Adrenal gland (tissue), 5 donors: ENCODE data around the gene ELP1.

Experiments
- POLR2A ChIP-seq, 2 donors: fragments of 450-650 bp; IDR thresholded peaks; one replicate each; pipeline ENCODE4 v1.6.1; 2017; ENCODE audit warnings: antibody characterized with exemption in 2 of 2, mild to moderate bottlenecking in 2 of 2, moderate library complexity in 1 of 2
- TF ChIP-seq, protein P1 (sequence below), 6 experiments: fragments of 450-650 bp in 4 of 6; fragments of 200-600 bp in 2 of 6; sonication (generic) in 1 of 6; IDR thresholded peaks; 1 replicate in 5 of 6; 2 replicates in 1 of 6; pipeline versions ENCODE4 v1.5.1 to v1.8.0; 2016 to 2021; ENCODE audit warnings: antibody characterized with exemption in 6 of 6, mild to moderate bottlenecking in 2 of 6, moderate library complexity in 1 of 6
- donor health status: DM: no; HTN: no; CAD: no.

DNA sequence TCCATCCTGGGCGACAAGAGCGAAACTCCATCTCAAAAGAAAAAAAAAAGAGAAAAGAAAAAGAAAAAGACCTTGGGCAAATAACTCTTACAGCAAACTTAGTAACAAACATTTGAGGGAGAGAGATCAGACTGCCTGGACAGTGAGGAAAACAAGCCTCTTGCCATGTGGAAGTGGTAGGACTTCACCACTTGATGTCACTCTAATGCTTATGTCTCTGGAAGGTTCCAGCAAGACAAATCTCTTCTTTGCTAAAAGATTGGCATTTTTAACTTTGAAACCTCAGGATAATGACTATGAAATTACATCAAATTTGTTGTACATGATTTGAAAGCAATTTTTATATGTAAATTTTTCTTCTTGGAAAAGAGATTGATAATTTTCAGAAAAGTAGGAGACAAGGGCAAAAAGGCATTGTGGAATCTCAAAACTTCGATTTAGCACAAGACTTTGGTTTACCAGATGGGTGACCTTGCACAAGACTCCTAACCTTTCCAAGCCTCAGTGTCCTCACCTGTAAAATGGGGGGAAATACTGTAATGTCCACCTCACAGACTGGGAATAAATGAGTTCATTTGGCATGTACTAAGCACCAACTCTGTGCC is 83.5 kb downstream of the ELP1 start:
- TF ChIP-seq, protein P1, sequence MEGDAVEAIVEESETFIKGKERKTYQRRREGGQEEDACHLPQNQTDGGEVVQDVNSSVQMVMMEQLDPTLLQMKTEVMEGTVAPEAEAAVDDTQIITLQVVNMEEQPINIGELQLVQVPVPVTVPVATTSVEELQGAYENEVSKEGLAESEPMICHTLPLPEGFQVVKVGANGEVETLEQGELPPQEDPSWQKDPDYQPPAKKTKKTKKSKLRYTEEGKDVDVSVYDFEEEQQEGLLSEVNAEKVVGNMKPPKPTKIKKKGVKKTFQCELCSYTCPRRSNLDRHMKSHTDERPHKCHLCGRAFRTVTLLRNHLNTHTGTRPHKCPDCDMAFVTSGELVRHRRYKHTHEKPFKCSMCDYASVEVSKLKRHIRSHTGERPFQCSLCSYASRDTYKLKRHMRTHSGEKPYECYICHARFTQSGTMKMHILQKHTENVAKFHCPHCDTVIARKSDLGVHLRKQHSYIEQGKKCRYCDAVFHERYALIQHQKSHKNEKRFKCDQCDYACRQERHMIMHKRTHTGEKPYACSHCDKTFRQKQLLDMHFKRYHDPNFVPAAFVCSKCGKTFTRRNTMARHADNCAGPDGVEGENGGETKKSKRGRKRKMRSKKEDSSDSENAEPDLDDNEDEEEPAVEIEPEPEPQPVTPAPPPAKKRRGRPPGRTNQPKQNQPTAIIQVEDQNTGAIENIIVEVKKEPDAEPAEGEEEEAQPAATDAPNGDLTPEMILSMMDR (IDR thresholded peaks at IDR 0.05) = peak in 3 of 6 experiments; percentile 19 to 39 (median 27)
- TF ChIP-seq POLR2A (IDR thresholded peaks at IDR 0.05) = no peak
